Activated T-cell treated with anti-CD3 and anti-CD28 coated beads, Interleukin-2, amount 50 U/mL, for 24 hours (primary cell): ENCODE results near the gene UPF1.

Experiments used
- DNase-seq: peaks from one replicate; pipeline ENCODE4 v3.0.0-alpha.2; 2020
- H3K27ac Mint-ChIP-seq: 2 replicates; pipeline ENCODE4 v1.8.0; 2020; ENCODE audit warnings: mild to moderate bottlenecking, mixed read lengths
- H3K27me3 Mint-ChIP-seq: 2 replicates; pipeline ENCODE4 v1.8.0; 2020; ENCODE audit warnings: mixed read lengths
- H3K36me3 Mint-ChIP-seq: 2 replicates; pipeline ENCODE4 v1.8.0; 2020; ENCODE audit warnings: low read depth, mixed read lengths
- H3K4me1 Mint-ChIP-seq: 2 replicates; pipeline ENCODE4 v1.8.0; 2020; ENCODE audit warnings: low read depth, mixed read lengths
- H3K4me3 Mint-ChIP-seq: 2 replicates; pipeline ENCODE4 v1.8.0; 2020; ENCODE audit warnings: mild to moderate bottlenecking, moderate library complexity, mixed read lengths
- H3K9me3 Mint-ChIP-seq: 2 replicates; pipeline ENCODE4 v1.8.0; 2020; ENCODE audit warnings: mixed read lengths

UPF1 gene

DNA sequence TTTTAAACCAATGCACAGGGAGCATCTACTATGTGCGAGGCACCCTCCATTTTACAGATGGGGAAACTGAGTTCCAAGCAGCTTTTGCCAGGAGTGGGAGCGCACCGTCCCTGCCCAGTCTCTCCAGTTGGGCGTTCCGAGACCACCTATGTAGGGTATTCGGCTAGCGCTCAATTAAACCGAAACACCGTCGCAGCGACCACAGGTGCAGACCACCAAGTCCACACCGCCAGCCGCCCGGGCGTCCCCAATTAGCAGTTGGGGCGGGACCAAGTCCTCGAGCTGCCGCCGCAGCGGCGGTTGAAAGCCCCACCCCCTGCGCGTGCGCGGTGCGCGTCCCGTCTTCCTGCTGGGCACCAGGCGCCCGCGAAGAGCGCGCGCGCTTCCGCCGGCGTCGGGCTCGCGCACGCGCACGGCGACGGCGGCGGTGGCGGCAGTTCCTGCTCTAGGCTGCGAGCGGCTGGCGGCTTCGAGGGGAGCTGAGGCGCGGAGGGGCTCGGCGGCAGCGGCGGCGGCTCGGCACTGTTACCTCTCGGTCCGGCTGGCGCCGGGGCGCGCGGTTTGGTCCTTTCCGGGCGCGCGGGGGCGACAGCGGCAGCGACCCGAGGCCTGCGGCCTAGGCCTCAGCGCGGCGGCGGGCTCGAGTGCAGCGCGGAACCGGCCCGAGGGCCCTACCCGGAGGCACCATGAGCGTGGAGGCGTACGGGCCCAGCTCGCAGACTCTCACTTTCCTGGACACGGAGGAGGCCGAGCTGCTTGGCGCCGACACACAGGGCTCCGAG lies at the start of gene UPF1:
Gene UPF1, plus strand, starts transcription at position 436 of the 782 bp plus-strand sequence. Its CDS starts 251 bp downstream, at position 687.
- H3K4me1 Mint-ChIP-seq, result peaks cover 39% of the 10 kb centered on the region
- peaks cover 41% of the 10 kb centered on the region for H3K36me3 Mint-ChIP-seq
- peaks cover 5% of the 10 kb centered on the region for H3K27me3 Mint-ChIP-seq

DNA sequence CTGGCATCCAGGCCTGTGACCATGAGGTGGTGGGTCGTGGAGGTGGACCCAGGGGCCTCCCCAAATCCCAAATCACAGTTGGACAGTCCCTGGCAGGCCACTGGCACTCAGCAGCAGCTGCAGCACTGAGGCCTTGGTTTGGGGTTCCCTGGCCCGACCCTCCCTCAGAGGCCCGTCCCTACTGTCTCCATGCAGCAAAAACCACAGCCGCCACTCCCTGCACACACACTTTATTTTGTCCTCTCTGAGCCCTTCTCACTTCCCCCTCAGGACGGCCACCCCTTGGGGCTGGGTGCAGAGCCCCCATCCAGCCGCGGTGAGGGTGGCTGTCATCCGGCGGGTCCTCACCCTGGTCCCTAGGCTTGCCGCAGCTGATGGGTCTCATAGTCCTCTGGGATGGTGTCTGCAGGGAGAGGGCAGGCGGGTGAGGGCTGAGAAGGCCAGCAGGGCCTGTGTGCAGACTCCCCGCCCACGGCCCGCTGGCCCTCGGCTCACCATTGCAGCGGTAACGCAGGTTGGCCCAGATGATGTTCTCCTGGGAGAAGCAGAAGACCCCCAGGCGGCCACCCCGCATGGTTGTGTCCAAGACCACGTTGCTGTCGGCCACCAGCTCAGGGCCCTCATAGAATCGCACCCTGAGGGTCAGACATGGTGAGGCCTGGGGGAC lies 49.1 kb upstream of the UPF1 start:
- H3K27me3 Mint-ChIP-seq, result peaks cover 34% of the 10 kb centered on the region
- peaks cover 20% of the 10 kb centered on the region for H3K4me1 Mint-ChIP-seq
- no peak overlapping the region for H3K27ac Mint-ChIP-seq
- no peak for DNase-seq
- no peaks in the 10 kb centered on the region for H3K9me3 Mint-ChIP-seq
- no peak overlapping the region for H3K4me3 Mint-ChIP-seq
- no peaks in the 10 kb centered on the region for H3K36me3 Mint-ChIP-seq

More for the DNA sequence above, at the start of gene UPF1:
- no peaks in the 10 kb centered on the region for H3K9me3 Mint-ChIP-seq
- H3K4me3 Mint-ChIP-seq, result peak within 1 kb of the TSS; percentile 94
- peak within 1 kb of the TSS; percentile 92 for H3K27ac Mint-ChIP-seq
- peak; percentile 94 for DNase-seq

DNA sequence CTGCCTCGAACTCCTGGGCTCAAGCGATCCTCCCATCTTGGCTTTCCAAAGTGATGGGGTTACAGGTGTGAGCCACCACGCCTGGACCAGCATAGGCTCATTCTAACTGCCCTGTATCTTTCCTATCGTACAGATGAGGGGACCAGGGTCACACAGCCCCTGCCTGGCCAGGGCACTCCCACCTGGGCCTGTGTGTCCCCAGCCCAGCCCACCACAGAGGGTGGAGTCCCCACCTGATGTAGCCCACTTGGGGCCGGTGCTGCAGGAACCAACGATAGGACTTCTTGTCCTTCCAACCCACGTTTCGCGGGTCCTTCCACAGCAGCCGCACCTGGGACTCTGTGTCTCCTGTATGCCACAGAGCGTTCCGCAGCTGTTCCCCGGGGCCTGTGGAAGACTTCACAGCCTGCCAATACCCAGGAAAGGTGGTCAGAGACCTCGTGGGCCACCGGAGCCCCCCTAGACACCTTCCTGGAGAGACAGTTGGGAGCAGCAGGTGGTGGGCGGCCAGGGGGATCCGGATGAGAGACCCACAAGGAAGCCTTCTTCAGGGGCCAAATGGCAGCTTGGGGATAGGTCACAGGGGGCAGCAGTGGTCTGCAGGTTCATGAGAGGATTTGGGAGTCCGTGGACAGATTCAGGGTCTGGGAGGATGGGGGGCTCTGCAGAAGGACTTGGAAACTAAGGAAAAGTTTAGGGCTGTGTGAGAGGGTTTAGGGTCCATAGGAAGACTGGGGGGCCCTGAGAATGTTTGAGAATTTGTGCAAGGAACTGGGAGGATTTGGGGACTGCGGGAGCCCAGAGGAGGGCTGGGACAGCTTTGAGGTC lies 47.6 kb upstream of the UPF1 start:
- no peak overlapping the region for H3K4me3 Mint-ChIP-seq
- no peaks in the 10 kb centered on the region for H3K36me3 Mint-ChIP-seq
- peaks cover 47% of the 10 kb centered on the region for H3K27me3 Mint-ChIP-seq
- H3K4me1 Mint-ChIP-seq, result peaks cover 23% of the 10 kb centered on the region
- no peaks in the 10 kb centered on the region for H3K9me3 Mint-ChIP-seq
- H3K27ac Mint-ChIP-seq, result peak overlapping the region; percentile 6
- no peak for DNase-seq

DNA sequence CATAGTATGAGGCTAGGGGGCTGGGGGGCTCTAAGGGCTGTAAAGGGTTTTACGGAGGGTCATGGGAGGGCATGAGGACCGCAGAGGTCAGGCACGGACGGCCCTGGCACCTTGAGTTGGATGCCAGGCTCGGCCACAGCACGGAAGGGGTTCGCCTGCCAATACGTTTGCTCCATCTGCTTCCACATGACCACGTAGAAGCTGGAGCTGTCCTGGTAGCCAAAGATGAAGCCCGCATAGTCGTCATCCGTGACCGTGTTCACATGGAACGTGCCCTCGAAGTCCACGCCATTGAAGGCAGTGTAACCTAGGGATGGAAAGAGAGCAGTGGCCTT lies 47.0 kb upstream of the UPF1 start:
- Mint-ChIP-seq H3K27ac (no peak overlapping the region), H3K4me3 (no peak overlapping the region), H3K36me3 (no peaks in the 10 kb centered on the region), H3K27me3 (peaks cover 53% of the 10 kb centered on the region), H3K4me1 (peaks cover 29% of the 10 kb centered on the region), H3K9me3 (no peaks in the 10 kb centered on the region)
- DNase-seq, result no peak

DNA sequence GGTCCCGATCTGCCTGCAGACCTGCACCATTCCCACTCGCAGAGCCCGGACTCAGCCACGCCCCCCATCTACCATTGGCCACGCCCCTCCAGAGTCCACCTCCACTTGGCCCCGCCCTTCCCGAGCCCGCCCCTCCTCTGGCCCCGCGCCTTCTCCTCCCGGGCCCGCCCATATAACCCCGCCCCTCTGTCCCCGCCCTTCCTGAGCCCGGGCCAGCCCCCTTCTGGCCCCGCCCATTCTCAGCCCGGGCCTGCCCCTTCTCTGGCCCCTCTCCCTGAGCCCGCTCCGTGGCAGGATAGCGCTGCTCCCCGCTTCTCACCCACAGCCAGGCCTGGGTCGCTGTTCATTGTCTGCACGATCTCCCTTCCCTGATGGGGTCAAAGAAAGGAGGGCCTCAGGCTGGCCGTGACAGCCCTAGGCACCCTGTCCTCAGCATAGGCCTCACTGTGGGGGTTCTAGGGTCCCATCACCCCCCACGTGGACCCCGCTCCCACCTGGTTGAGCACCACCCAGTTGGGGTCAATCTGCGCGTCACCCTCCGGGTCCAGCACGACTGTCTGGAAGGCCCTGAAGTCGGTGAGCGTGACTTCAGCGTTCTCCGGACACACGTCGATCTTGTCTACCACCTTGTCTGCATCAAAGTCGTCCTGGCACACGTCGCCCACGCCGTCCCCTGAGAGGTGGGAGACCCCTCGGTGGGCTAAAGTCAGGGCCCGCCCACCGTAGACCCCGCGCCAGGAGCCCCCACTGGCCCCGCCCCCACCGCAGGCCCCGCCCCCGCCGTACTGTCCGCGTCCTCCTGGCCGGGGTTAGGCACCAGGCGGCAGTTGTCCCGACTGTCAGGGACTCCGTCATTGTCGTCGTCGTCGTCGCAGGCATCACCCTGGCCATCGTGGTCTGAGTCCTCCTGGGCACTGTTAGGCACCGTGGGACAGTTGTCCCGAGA lies 46.3 kb upstream of the UPF1 start:
- no peak overlapping the region for H3K4me3 Mint-ChIP-seq

DNA sequence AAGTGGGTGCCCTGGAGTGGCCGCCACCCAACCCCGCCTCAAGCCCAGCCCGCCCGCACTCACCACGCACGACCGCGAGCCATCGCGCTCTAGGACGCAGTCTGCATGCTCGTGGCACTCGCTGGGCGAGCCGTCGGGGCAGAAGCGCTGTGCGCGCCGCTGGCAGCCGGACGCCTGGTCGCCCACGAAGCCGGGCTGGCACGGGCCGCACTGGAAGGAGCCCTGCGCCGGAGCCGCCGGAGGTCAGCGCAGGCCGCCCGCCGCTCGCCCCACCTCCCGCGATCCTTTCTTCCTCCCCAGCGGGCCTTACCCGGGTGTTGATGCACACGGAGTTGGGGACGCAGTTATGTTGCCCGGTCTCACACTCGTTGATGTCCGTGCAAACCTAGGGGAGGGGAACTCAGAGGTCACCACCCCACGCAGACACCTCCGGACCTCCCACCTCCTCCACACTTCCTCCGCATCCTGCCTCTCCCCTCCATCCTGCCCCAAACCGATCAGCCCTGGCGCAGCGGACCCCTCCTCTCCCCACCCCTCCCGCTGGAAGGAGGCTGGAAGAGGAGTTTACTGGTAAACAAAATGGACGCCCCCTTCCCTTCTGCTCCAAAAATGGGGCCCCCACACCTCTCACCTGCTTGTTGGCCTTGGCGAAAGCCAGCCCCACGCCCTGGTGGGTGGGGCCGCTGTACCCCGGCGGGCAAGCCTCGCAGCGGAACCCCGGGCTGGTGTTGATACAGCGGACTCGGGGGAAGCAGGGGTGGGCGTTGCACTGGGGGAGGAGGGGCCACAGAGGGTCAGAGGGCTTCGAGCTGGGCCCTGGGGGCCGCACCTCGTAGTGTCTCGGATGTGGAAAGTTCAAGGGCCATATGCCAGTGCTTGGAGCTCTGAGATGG lies 43.0 kb upstream of the UPF1 start:
- peaks cover 90% of the 10 kb centered on the region for H3K27me3 Mint-ChIP-seq
- no peaks in the 10 kb centered on the region for H3K9me3 Mint-ChIP-seq
- H3K4me1 Mint-ChIP-seq, result peaks cover 36% of the 10 kb centered on the region
- peak overlapping the region; percentile 53 for H3K4me3 Mint-ChIP-seq
- no peak overlapping the region for H3K27ac Mint-ChIP-seq
- DNase-seq, result peak; percentile 46
- H3K36me3 Mint-ChIP-seq, result no peaks in the 10 kb centered on the region

More for the DNA sequence above, 46.3 kb upstream of the UPF1 start:
- Mint-ChIP-seq H3K9me3 (no peaks in the 10 kb centered on the region), H3K27me3 (peaks cover 59% of the 10 kb centered on the region), H3K27ac (no peak overlapping the region), H3K4me1 (peaks cover 34% of the 10 kb centered on the region), H3K36me3 (no peaks in the 10 kb centered on the region)
- peak; percentile 73 for DNase-seq

DNA sequence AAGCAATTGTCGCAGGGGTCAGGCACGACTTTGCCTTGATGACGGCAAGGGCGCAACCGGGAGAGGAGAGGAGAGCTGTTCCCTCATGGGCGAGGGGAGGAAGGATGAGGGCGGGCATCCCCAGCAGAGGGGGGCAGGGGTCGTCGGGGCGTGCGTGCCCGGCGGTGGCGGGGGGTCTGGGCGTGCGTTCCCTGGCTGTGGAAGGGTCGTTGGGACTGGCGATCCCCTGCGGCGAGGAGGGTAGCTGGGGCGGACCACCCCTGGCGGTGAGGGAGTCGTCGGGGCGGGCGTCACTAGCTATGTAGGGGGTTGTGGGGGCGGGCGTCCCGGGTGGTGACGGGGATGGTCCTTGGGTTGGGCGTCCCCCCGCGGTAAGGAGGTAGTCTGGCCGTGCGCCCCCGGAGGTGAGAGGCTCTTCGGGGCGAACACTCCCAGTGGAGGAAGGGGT lies 42.3 kb upstream of the UPF1 start:
- DNase-seq, result no peak
- peaks cover 91% of the 10 kb centered on the region for H3K27me3 Mint-ChIP-seq
- H3K36me3 Mint-ChIP-seq, result no peaks in the 10 kb centered on the region
- H3K9me3 Mint-ChIP-seq, result no peaks in the 10 kb centered on the region
- H3K27ac Mint-ChIP-seq, result no peak overlapping the region
- H3K4me3 Mint-ChIP-seq, result peak overlapping the region; percentile 53
- peaks cover 36% of the 10 kb centered on the region for H3K4me1 Mint-ChIP-seq

DNA sequence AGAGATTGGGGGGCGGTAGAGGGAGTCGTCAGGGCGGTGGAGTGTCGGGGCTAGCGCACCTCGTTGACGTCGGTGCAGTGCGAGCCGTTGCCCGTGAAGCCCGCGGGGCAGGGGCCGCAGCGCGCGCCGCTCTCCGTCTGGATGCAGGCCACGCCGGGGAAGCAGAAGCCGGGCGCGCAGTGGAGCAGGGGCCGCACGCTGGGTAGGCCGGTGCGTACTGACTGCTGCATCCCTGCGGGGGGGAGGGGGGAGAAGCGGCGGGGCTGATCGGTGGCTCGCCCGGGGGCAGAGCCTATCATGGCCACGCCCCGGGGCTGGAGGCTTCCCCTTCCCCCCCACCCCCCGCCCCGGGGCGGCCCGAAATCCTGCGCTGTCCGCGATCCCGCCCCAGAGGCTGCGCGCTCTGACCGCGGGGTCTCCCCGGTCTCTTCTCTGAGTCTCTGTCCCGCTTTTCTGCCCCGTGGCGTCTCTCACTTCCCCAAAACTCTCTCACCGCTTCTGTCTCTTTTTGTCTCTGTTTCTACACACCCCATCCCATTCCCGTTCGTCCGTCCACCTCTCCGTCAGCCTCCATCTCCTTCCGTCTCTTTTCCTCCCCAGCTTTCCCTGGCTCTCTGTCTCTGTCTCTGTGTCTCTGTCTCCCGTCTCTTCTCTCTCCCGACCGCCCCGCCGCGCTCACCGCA lies 41.7 kb upstream of the UPF1 start:
- Mint-ChIP-seq H3K9me3 (no peaks in the 10 kb centered on the region), H3K27me3 (peaks cover 90% of the 10 kb centered on the region), H3K4me1 (peaks cover 36% of the 10 kb centered on the region), H3K4me3 (peak overlapping the region; percentile 39), H3K27ac (peak overlapping the region; percentile 37), H3K36me3 (no peaks in the 10 kb centered on the region)
- peak; percentile 52 for DNase-seq

DNA sequence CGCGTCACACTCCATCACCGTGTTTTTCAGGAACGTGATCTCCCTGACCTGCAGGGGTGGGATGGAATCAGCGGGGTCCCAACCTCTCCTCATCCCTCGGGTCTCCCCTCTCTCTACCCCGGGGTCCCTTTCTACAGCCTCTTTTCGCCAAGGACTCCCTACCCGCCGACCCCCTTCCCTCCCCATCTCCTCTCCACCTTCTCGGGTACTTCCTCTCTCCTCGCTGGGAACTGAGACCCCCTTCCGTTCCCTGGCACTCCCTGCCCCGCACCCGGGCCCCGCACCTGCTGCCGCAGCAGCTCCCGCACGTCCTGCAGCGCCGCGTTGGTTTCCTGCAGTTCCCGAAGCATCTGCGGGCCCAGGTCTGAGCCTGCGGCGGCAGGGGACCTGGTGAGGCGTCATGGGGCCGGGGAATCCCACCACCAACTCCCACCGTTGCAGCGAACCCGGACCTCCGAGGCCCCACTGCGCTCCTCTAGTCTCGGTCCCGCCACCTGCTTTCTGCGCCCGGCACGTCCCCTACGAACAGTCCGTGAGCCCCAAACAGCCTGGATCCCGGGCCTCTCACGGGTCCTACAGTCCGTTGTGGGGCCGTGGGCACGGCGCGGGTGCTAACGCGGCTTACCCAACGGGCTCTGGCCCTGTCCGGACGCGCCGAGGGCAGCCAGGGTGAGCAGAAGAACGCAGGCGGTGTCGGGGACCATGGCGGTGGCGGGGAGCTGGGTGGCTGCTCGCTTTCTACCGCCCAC lies 41.0 kb upstream of the UPF1 start, which contains the start of gene COMP:
Gene COMP, minus strand, starts transcription at position 740 of the 749 bp plus-strand sequence. Its CDS starts 36 bp downstream, at position 704.
- Mint-ChIP-seq H3K36me3 (no peaks in the 10 kb centered on the region), H3K4me1 (peaks cover 32% of the 10 kb centered on the region), H3K4me3 (peak within 1 kb of the TSS; percentile 39), H3K9me3 (no peaks in the 10 kb centered on the region), H3K27ac (peak within 1 kb of the TSS; percentile 37), H3K27me3 (peaks cover 89% of the 10 kb centered on the region)
- no peak for DNase-seq

DNA sequence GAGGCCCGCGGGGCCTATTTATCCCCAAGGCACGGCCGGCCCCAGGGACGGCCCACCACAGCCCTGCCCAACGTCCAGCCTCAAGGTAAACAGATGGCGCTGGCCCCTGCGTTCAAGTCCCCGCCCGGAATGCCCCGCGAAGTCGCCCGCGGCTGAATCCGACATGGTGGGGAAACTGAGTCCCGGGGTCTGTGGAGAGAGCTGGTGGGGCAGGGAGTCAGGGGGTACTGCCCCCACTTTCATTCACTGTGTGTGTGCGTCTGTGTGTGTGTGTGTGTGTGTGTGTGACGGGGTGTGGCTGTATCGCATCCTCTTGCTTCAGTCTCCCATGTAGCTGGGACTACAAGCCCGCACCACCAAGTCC lies 40.5 kb upstream of the UPF1 start:
- no peak overlapping the region for H3K4me3 Mint-ChIP-seq
- H3K27ac Mint-ChIP-seq, result no peak overlapping the region
- no peak for DNase-seq
- peaks cover 29% of the 10 kb centered on the region for H3K4me1 Mint-ChIP-seq
- H3K9me3 Mint-ChIP-seq, result no peaks in the 10 kb centered on the region
- no peaks in the 10 kb centered on the region for H3K36me3 Mint-ChIP-seq
- peaks cover 89% of the 10 kb centered on the region for H3K27me3 Mint-ChIP-seq

DNA sequence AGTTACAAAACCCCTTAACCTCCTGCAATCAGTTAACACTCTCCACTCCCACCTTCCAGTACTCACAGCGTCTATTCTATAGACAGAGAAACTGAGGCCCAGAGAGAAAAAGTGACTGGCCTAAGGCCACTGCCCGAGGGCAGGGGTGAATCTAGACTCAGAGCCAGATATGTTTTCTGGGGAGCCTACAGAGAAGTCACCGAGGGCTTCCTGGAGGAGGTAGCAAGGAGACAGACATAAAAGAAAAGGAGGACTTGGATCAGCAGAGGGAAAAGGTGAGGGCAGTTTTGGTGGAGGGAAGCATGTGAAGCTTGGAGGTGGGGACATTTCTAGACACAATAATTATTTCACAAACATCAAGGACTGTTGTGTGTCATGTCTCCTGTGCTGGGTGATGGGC lies 39.1 kb upstream of the UPF1 start:
- no peak overlapping the region for H3K27ac Mint-ChIP-seq
- peaks cover 85% of the 10 kb centered on the region for H3K27me3 Mint-ChIP-seq
- H3K36me3 Mint-ChIP-seq, result no peaks in the 10 kb centered on the region
- DNase-seq, result no peak
- peaks cover 22% of the 10 kb centered on the region for H3K4me1 Mint-ChIP-seq
- no peaks in the 10 kb centered on the region for H3K9me3 Mint-ChIP-seq
- H3K4me3 Mint-ChIP-seq, result no peak overlapping the region
